Measurements from ENCODE around the gene FLT3LG. TPM values are rescaled to one million over a fixed set of nuclear protein-coding genes. Genes with fewer than 3 reads are reported as not detected.

FLT3LG gene
- total RNA-seq, 1 donor from 2014 or later, result 17.7 TPM

DNA sequence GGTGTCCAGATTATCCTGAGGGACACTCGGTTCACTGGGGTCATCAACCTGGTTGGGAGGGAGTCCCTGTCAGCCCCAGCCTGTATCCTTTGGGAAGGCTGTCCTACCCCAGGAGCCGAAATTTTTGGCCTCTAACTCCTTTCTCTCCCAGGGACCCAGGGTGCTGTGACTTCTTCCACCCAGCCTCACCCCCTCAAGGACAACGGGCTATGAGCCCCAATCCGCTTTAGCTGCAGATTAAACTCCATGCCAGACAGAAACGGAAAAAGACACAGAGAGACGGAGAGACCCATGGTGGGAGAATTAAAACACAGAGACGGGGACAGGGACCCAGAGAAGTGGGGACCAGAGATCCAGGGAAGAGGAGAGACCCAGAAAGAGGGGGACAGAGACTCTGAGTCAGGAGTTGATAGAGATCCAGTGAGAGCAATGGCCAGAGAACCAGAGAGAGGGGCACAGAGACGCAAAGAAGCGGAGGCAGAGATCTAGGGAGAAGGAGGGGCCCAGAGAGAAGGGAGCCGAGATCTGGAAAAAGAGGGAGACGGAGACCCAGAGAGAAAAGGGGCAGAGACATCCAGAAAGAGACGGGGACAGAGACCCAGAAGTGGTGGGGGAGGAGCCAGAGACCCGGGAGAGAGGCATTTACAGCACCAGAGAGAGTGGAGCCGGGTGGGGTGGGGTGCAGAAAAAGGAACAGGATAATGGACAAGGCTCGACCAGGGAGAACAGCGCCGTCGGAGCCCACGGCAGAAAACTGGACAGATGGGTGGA is 33.4 kb upstream of the FLT3LG start:
- ChIA-PET CTCF (interaction anchor here (2.9 to 3.3 kb wide), 2 partner anchors 29 to 49 kb away, joined by 9 to 28 read pairs; no protein-coding TSS in a partner anchor), POLR2A (interaction anchor here (0.8 kb wide), 2 partner anchors 11 to 49 kb away, joined by 3 read pairs; no protein-coding TSS in a partner anchor)
- Mint-ChIP-seq H3K9me3 (no peaks in the 10 kb centered on the region), H3K36me3 (ENCODE audit: low read depth) (no peaks in the 10 kb centered on the region), H3K4me3 (peak overlapping the region; percentile 64), H3K4me1 (peaks cover 48% of the 10 kb centered on the region), H3K27me3 (peaks cover 63% of the 10 kb centered on the region), H3K27ac (no peak overlapping the region)
- DNase-seq (no peak), ATAC-seq (ENCODE audit: low read depth) (no peak)
- intact Hi-C loops (cut with micrococcal nuclease), result loop anchor here (2.0 kb wide), 1 partner anchor 18 kb away; the partner anchor contains the start of gene PTH2
- TF ChIP-seq, protein P1, sequence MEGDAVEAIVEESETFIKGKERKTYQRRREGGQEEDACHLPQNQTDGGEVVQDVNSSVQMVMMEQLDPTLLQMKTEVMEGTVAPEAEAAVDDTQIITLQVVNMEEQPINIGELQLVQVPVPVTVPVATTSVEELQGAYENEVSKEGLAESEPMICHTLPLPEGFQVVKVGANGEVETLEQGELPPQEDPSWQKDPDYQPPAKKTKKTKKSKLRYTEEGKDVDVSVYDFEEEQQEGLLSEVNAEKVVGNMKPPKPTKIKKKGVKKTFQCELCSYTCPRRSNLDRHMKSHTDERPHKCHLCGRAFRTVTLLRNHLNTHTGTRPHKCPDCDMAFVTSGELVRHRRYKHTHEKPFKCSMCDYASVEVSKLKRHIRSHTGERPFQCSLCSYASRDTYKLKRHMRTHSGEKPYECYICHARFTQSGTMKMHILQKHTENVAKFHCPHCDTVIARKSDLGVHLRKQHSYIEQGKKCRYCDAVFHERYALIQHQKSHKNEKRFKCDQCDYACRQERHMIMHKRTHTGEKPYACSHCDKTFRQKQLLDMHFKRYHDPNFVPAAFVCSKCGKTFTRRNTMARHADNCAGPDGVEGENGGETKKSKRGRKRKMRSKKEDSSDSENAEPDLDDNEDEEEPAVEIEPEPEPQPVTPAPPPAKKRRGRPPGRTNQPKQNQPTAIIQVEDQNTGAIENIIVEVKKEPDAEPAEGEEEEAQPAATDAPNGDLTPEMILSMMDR (IDR thresholded peaks at IDR 0.05), result no peak

DNA sequence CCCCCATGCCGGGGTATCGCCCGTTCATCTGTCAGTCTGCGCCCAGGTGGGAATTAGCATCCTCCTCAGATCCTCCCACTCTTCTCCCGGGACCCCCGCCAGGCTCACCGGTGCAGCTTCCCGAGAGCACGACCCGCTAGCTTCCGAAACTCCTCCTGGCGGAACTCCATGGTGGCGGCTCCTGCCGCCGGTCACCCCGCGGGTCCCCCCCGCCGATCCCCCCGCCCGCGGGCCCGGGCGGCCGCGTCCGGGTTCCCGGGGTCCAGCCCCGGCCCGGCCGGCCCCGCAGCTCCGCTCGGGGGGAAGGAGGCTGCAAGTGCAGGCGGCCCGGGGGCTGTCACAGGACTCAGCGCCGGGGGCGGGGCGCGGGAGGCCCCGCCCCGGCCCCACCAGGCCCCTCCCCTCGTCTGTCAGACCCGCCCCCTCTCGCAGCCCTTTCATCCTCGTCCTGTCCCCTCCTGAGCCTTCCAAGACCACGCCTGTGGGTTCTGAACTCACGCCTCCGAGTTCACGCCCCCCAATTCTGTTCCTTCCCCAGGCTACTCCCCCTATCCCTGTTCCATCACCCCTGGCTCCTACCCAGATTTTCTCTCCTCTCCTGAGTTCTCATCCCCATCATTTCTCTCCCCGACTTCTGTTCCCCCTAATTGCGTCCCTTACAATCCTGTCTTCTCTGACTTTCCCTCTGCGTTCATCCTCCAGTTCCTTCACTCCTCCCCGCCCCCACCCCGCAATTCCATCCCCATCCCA is 32.6 kb upstream of the FLT3LG start, which contains the start of gene SLC17A7:
SLC17A7 (minus strand) TSS at position 318 of the 750 bp plus-strand sequence; CDS start at position 170, 148 bp downstream.
- TF ChIP-seq, protein P1 (IDR thresholded peaks at IDR 0.05), result no peak
- ATAC-seq (ENCODE audit: low read depth) (no peak), DNase-seq (no peak)
- intact Hi-C loops (cut with micrococcal nuclease), result loop anchor here (2.0 kb wide), 1 partner anchor 19 kb away; the partner anchor contains the start of gene PTH2
- ChIA-PET CTCF (interaction anchor here (1.9 to 3.3 kb wide), 3 partner anchors 29 to 140 kb away, joined by 7 to 28 read pairs (median 9); no protein-coding TSS in a partner anchor), POLR2A (interaction anchor here (0.6 to 1.9 kb wide), 7 partner anchors 12 to 140 kb away, joined by 3 to 10 read pairs (median 4); partner anchors contain the start of genes ALDH16A1 and CD37)
- Mint-ChIP-seq H3K27me3 (peaks cover 55% of the 10 kb centered on the region), H3K27ac (no peak within 1 kb of the TSS), H3K4me3 (peak within 1 kb of the TSS; percentile 86), H3K9me3 (no peaks in the 10 kb centered on the region), H3K36me3 (ENCODE audit: low read depth) (peaks cover 5% of the 10 kb centered on the region), H3K4me1 (peaks cover 41% of the 10 kb centered on the region)

DNA sequence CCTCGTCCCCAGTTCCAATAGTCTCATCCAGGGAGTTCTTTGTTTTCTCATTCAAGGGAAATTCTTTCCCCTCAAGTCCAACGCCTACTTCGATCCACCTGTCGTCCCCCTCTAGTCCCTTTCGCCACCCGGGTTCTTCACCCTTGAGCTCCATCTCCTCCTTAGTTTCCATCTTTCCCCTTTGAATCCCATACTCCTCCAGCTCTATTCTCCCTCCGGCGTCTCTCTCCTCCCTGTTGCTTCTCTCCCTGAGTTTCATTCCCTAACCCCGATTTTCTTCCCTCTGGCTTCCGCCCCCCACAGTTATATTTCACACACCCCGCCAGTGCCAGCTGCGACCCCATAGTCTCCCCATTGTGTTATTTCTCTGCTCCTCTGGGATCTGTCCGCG is 32.1 kb upstream of the FLT3LG start:
- no peak for ATAC-seq (ENCODE audit: low read depth)
- Mint-ChIP-seq H3K4me3 (peak overlapping the region; percentile 86), H3K27me3 (peaks cover 49% of the 10 kb centered on the region), H3K36me3 (ENCODE audit: low read depth) (peaks cover 10% of the 10 kb centered on the region), H3K9me3 (no peaks in the 10 kb centered on the region), H3K27ac (no peak overlapping the region), H3K4me1 (peaks cover 35% of the 10 kb centered on the region)
- DNase-seq, result no peak
- TF ChIP-seq, protein P1 (IDR thresholded peaks at IDR 0.05), result no peak
- ChIA-PET CTCF (interaction anchor here (1.1 to 3.3 kb wide), 4 partner anchors 28 to 141 kb away, joined by 4 to 28 read pairs (median 8); no protein-coding TSS in a partner anchor), POLR2A (interaction anchor here (0.6 to 1.9 kb wide), 6 partner anchors 11 to 141 kb away, joined by 4 to 10 read pairs (median 4); partner anchors contain the start of genes ALDH16A1 and CD37)
- intact Hi-C loops (cut with micrococcal nuclease), result loop anchor here (2.0 kb wide), 2 partner anchors 13 to 19 kb away; partner anchors contain the start of gene PTH2

DNA sequence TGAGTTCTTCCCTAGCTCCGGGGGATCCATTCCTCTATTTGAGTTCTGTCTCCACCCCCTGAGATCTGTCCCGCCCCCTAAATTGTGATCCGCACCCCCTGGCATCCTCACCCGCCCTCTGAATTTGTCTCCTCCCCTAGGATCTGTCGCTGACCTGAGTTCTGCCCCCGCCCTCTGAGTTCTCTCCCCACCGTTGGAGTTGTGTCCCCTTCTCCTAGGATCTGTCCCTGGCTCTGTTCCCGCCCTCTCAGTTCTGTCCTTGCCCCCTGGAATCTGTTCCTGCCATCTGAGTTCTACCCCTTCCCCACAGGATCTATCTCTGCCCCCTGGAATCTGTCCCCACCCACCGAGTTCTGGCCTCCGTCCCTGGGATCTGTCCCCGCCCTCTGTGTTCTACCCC is 31.7 kb upstream of the FLT3LG start:
- Mint-ChIP-seq H3K4me3 (peak overlapping the region; percentile 86), H3K27ac (no peak overlapping the region), H3K36me3 (ENCODE audit: low read depth) (peaks cover 14% of the 10 kb centered on the region), H3K9me3 (no peaks in the 10 kb centered on the region), H3K27me3 (peaks cover 46% of the 10 kb centered on the region), H3K4me1 (peaks cover 34% of the 10 kb centered on the region)
- DNase-seq (no peak), ATAC-seq (ENCODE audit: low read depth) (no peak)
- intact Hi-C loops (cut with micrococcal nuclease), result loop anchor here (2.0 kb wide), 1 partner anchor 14 kb away; no protein-coding TSS in a partner anchor
- TF ChIP-seq, protein P1 (IDR thresholded peaks at IDR 0.05), result no peak
- ChIA-PET POLR2A (interaction anchor here (0.6 to 2.5 kb wide), 15 partner anchors 10 to 176 kb away, joined by 3 to 28 read pairs (median 4); partner anchors contain the start of genes ALDH16A1, CD37 and PIH1D1), CTCF (interaction anchor here (0.6 to 3.3 kb wide), 7 partner anchors 28 to 216 kb away, joined by 4 to 28 read pairs (median 5); no protein-coding TSS in a partner anchor)

Measured in activated B cell treated with CpG ODN at 0.5 μM for 24 hours (primary cell).